GM12878 (cell line): ENCODE measurements around the gene MTMR4. TPM values are rescaled to one million over a fixed set of nuclear protein-coding genes. Genes with fewer than 3 reads are reported as not detected.

Experiments used
- BACH1 ChIP-seq: fragments of 450-650 bp; IDR thresholded peaks from 2 replicates; pipeline ENCODE4 v1.6.1; 2017; ENCODE audit warnings: mild to moderate bottlenecking, borderline replicate concordance
- CHD4 ChIP-seq: fragments of 200-600 bp; sonication (generic); IDR thresholded peaks from 2 replicates; pipeline ENCODE4 v1.6.1; 2016; ENCODE audit warnings: mild to moderate bottlenecking
- EED ChIP-seq: sonication (generic); IDR thresholded peaks from 2 replicates; pipeline ENCODE4 v1.6.1; 2016; ENCODE audit warnings: antibody characterized with exemption, low read depth
- EGR1 ChIP-seq, 2 experiments: IDR thresholded peaks; 1 replicate in 1 of 2; 2 replicates in 1 of 2; pipeline ENCODE4 v1.6.1; 2011 to 2012; ENCODE audit warnings: low read depth in 2 of 2, low read length in 2 of 2, borderline replicate concordance in 1 of 2, mild to moderate bottlenecking in 1 of 2, moderate library complexity in 1 of 2
- FOXM1 ChIP-seq: IDR thresholded peaks from 2 replicates; pipeline ENCODE4 v1.6.1; 2012; ENCODE audit warnings: low read depth, mild to moderate bottlenecking, inconsistent platforms, low read length, moderate library complexity
- HDGF ChIP-seq: fragments of 450-650 bp; IDR thresholded peaks from 2 replicates; pipeline ENCODE4 v1.6.1; 2016; ENCODE audit warnings: antibody characterized with exemption
- IKZF1 ChIP-seq: fragments of 450-650 bp; conservative IDR thresholded peaks from 2 replicates; pipeline ENCODE4 v1.6.1; 2017; ENCODE audit warnings: antibody characterized with exemption, mild to moderate bottlenecking
- NFIC ChIP-seq: IDR thresholded peaks from 2 replicates; pipeline ENCODE4 v1.6.1; 2012; ENCODE audit warnings: low read depth, mild to moderate bottlenecking, inconsistent platforms, low read length, moderate library complexity
- SMAD5 ChIP-seq: IDR thresholded peaks from 2 replicates; pipeline ENCODE4 v1.6.1; 2016; ENCODE audit warnings: antibody characterized with exemption, low read depth
- TBL1XR1 ChIP-seq: IDR thresholded peaks from 2 replicates; pipeline ENCODE4 v1.6.1; 2012; ENCODE audit warnings: low read depth, low read length, improper control_type of control experiment
- polyA plus RNA-seq, 11 experiments: library from polyadenylated mRNA; depleted of rRNA in 4 of 11; unstranded in 6 of 11; stranded (reverse) in 5 of 11; fragments of >200 nt; fragmentation: Nextera tagmentation in 4 of 11; fragmentation: Illumina TruSeq in 1 of 11; extraction: Ambion mirVana in 4 of 11; extraction: Trizol in 1 of 11; gene quantifications; 1 replicate in 1 of 11; 2 replicates in 10 of 11; pipeline versions ENCODE4 v1.2.1 to v1.2.3, GENCODE V29; 2011 to 2016; ENCODE audit warnings: inconsistent platforms in 2 of 11, missing spikeins in 2 of 11, low read depth in 1 of 11
- total RNA-seq, 4 experiments: library from RNA; depleted of rRNA in 3 of 4; stranded (reverse); fragments of >200 nt in 3 of 4; fragmentation: Illumina TruSeq in 1 of 4; extraction: Trizol in 1 of 4; gene quantifications; 2 replicates each; pipeline versions ENCODE4 v1.2.1 to v1.2.3, GENCODE V29; 2013 to 2021
- TF ChIP-seq, protein P1 (sequence below): fragments of 450-650 bp; conservative IDR thresholded peaks from 2 replicates; pipeline ENCODE4 v1.6.1; 2017; ENCODE audit warnings: mild to moderate bottlenecking, moderate library complexity
- TF ChIP-seq, protein P2 (sequence below): fragments of 150-350 bp; IDR thresholded peaks from 2 replicates; pipeline ENCODE4 v1.6.1; 2014; ENCODE audit warnings: mild to moderate bottlenecking, low read depth, low read length

Gene MTMR4
- total and polyA plus RNA-seq, 10 of the 15 experiments (the other 5 are each of a cell fraction or from before 2014, with no cell fraction given): 12.8 to 127 (median 53.2) TPM

DNA sequence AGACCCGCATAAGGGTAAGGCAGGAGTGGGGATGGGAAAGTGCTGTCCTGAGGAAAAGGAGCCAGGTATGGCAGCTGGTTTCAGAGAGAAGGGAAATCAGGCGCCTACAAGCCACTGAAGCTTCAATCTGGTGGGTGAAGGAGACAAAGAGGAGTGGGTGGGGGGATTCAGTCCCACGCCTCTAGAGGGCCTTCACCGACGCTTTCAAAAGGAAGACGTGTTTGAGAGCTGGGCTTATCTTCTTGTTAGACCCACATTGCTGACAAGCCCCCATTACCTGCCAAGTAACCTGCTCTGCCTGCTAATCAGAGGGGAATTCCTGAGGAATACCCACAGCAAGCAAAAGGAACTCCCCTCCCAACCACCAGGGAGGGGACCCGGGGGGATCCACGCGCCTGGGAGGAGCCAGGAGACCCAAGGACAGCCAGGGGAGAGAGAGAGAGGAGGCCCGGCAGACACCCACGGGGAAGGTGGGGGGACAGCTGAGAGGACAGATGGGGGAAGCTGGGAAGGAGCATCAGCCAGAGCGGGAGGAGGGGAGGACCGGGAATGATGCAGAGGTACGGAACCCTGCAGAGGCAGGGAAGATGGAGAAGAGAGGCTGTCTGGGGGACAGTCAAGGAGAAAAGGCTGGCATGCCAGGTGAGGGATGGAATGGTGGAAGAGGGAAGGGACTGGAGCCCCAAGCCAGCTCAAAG lies 1.0 kb downstream of the MTMR4 start (continued):
- TF ChIP-seq BACH1: peak; percentile 64; the same call in 1 of the 2 replicates
- TF ChIP-seq FOXM1: peak; percentile 50; the same call in 1 of the 2 replicates
- TF ChIP-seq HDGF: peak; percentile 83; the same call in 1 of the 2 replicates
- peak; percentile 61 for TF ChIP-seq IKZF1
- TF ChIP-seq, protein P1, sequence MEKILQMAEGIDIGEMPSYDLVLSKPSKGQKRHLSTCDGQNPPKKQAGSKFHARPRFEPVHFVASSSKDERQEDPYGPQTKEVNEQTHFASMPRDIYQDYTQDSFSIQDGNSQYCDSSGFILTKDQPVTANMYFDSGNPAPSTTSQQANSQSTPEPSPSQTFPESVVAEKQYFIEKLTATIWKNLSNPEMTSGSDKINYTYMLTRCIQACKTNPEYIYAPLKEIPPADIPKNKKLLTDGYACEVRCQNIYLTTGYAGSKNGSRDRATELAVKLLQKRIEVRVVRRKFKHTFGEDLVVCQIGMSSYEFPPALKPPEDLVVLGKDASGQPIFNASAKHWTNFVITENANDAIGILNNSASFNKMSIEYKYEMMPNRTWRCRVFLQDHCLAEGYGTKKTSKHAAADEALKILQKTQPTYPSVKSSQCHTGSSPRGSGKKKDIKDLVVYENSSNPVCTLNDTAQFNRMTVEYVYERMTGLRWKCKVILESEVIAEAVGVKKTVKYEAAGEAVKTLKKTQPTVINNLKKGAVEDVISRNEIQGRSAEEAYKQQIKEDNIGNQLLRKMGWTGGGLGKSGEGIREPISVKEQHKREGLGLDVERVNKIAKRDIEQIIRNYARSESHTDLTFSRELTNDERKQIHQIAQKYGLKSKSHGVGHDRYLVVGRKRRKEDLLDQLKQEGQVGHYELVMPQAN: peak; percentile 25; the same call in 1 of the 2 replicates
- peak; percentile 43; the same call in 1 of the 2 replicates for TF ChIP-seq NFIC
- TF ChIP-seq, protein P2, sequence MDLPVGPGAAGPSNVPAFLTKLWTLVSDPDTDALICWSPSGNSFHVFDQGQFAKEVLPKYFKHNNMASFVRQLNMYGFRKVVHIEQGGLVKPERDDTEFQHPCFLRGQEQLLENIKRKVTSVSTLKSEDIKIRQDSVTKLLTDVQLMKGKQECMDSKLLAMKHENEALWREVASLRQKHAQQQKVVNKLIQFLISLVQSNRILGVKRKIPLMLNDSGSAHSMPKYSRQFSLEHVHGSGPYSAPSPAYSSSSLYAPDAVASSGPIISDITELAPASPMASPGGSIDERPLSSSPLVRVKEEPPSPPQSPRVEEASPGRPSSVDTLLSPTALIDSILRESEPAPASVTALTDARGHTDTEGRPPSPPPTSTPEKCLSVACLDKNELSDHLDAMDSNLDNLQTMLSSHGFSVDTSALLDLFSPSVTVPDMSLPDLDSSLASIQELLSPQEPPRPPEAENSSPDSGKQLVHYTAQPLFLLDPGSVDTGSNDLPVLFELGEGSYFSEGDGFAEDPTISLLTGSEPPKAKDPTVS: no peak
- no peak for TF ChIP-seq CHD4
- TF ChIP-seq EED: peak; percentile 70; the same call in 1 of the 2 replicates
- 0 out of 2 replicates have a peak, but pooled peaks have one; percentile 28 for TF ChIP-seq SMAD5
- peak in 1 of 2 experiments; percentile 44; a peak in 1 of 3 replicates for TF ChIP-seq EGR1 (IDR thresholded peaks at IDR 0.05; ENCODE audit: borderline replicate concordance in 1 of 2, low read depth in 2 of 2, low read length in 2 of 2)
- TF ChIP-seq TBL1XR1: peak; percentile 67; the same call in 1 of the 2 replicates
